ENCODE measurements around the gene ZNF682. TPM values are rescaled to one million over a fixed set of nuclear protein-coding genes. Genes with fewer than 3 reads are reported as not detected.
"Not testable (repeated sequence)": the region's sequence is repeated elsewhere in the genome, so short reads cannot be mapped to it uniquely, and the experiment has no call there.

Gene ZNF682
- total and polyA plus RNA-seq, 2 of the 8 experiments (the other 6 are each of a cell fraction or from before 2014, with no cell fraction given) = 4.3 to 27.5 TPM

- TF ChIP-seq POLR2AphosphoS5 (IDR thresholded peaks at IDR 0.05; ENCODE audit: low read depth, low read length) = peak; percentile 79
- TF ChIP-seq CHD1 (IDR thresholded peaks at IDR 0.05; ENCODE audit: low read depth, low read length) = no peak
- no peak; the same call in 1 of the 2 replicates for TF ChIP-seq RFX5 (IDR thresholded peaks at IDR 0.05; ENCODE audit: borderline replicate concordance, low read depth, low read length)
- TF ChIP-seq BRCA1 (IDR thresholded peaks at IDR 0.05; ENCODE audit: low read depth, low read length) = no peak
- TF ChIP-seq JUND (IDR thresholded peaks at IDR 0.05; ENCODE audit: low read length) = peak; percentile 26; the same call in 1 of the 2 replicates
- no peak for TF ChIP-seq SIRT6 (IDR thresholded peaks at IDR 0.05; ENCODE audit: low read length)
- TF ChIP-seq EZH2 (IDR thresholded peaks at IDR 0.05; ENCODE audit: low read depth, low read length, severe bottlenecking) = no peak
- TF ChIP-seq SAP30 (IDR thresholded peaks at IDR 0.05; ENCODE audit: insufficient read depth, insufficient replicate concordance, low read length) = peak; percentile 37
- no peak for TF ChIP-seq POU5F1 (IDR thresholded peaks at IDR 0.05; ENCODE audit: low read depth, low read length)
- no peak for TF ChIP-seq JUN (IDR thresholded peaks at IDR 0.05; ENCODE audit: low read depth, low read length)
Observed at GRCh38 chr19:20051841-20052768, 12.8 kb upstream of the ZNF682 start (continued).

DNA sequence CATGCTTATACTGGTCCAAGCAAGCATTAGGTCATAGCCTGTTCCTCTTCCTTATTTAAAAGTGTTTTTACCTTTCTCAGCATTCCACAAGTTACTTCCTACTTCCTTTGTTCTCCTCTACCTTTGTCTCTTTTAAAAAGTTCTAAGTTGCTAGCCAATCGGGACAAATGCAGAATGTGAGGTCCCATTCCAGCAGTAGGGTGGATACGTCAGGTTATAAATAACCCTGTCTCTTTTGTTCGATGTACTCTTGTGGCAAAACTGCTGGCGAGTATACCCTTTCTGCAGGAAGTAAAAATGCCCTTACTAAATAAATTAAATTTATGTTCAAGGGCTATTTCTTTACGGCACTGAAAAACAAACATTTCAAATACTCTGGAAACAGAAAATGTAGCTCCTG, 6.4 kb upstream of the ZNF682 start:
- H2BK20ac ChIP-seq (ENCODE audit: low read length); H3K14ac ChIP-seq (ENCODE audit: insufficient read length); H3K9me3 ChIP-seq (ENCODE audit: insufficient read depth in 2 of 2, low read depth in 1 of 2, low read length in 1 of 2); H3K36me3 ChIP-seq (ENCODE audit: control insufficient read depth in 2 of 4, insufficient read depth in 4 of 4, low read length in 3 of 4); H3K4me2 ChIP-seq (ENCODE audit: insufficient read depth in 1 of 2, low read depth in 2 of 2, low read length in 2 of 2); H2AFZ ChIP-seq (ENCODE audit: low read length); H3K79me1 ChIP-seq (ENCODE audit: low read depth, low read length); H2BK15ac ChIP-seq (ENCODE audit: low read length); CTCF ChIA-PET (ENCODE audit: partially characterized antibody); H2AK5ac ChIP-seq (ENCODE audit: low read depth, low read length); H2BK120ac ChIP-seq (replicated peaks; ENCODE audit: low read depth, low read length); H4K91ac ChIP-seq (replicated peaks; ENCODE audit: insufficient read length, low read length); H3K18ac ChIP-seq (ENCODE audit: extremely low read depth, low read length); DNase-seq (ENCODE audit: low read depth in 1 of 2, low spot score in 2 of 2); H3K4me3 ChIP-seq (ENCODE audit: extremely low read depth in 1 of 4, insufficient read depth in 2 of 4, low read depth in 3 of 4, low read length in 4 of 4); H3K56ac ChIP-seq (replicated peaks; ENCODE audit: insufficient read length, low read depth, low read length); H2BK12ac ChIP-seq (ENCODE audit: low read depth, low read length); H4K8ac ChIP-seq (ENCODE audit: extremely low read depth, insufficient read depth, low read length); H4K5ac ChIP-seq (ENCODE audit: insufficient read length, low read depth, low read length); H4K20me1 ChIP-seq (replicated peaks in 1 of 2; ENCODE audit: control insufficient read depth in 1 of 2, insufficient read depth in 2 of 2, low read length in 2 of 2); H3K27me3 ChIP-seq (replicated peaks in 1 of 4; ENCODE audit: control insufficient read depth in 3 of 4, extremely low read depth in 1 of 4, insufficient read depth in 3 of 4, low read length in 3 of 4); H2BK5ac ChIP-seq (ENCODE audit: low read depth, low read length); FAIRE-seq; H3K23ac ChIP-seq (ENCODE audit: insufficient read length); H3K23me2 ChIP-seq (ENCODE audit: low read depth, low read length); H3K79me2 ChIP-seq (ENCODE audit: control insufficient read depth in 1 of 2, insufficient read depth in 2 of 2, low read length in 2 of 2); H3K4ac ChIP-seq (replicated peaks; ENCODE audit: insufficient read length, low read depth, low read length); H3K4me1 ChIP-seq (replicated peaks in 1 of 4; ENCODE audit: control insufficient read depth in 3 of 4, insufficient read depth in 4 of 4, low read length in 3 of 4); H3K9ac ChIP-seq (replicated peaks in 1 of 4; ENCODE audit: extremely low read depth in 1 of 4, low read depth in 3 of 4, low read length in 3 of 4); H3K27ac ChIP-seq (ENCODE audit: low read depth, low read length): not testable (repeated sequence)
- 74% methylated on average over 5 of the region's 5 CpGs; no CpG with 5 or more reads in 1 of the 2 experiments for WGBS, 2 experiments (ENCODE audit: extremely low coverage in 1 of 2, insufficient coverage in 1 of 2, insufficient read length in 1 of 2, insufficient replicate concordance in 2 of 2, low coverage in 1 of 2, low lambda C conversion rate in 2 of 2, missing lambda C conversion rate in 1 of 2)
- POLR2A ChIA-PET (ENCODE audit: partially characterized antibody) = interaction anchor here (1.0 kb wide), 1 partner anchor 111 kb away, joined by 3 read pairs; no protein-coding TSS in a partner anchor
